Transverse colon (tissue), 4 donors: Measurements from ENCODE around the gene ZNF765. TPM values are rescaled to one million over a fixed set of nuclear protein-coding genes. Genes with fewer than 3 reads are reported as not detected.

Experiments
- DNase-seq: peaks from one replicate; pipeline ENCODE4 v3.0.0-alpha.2; 2019
- H3K27ac ChIP-seq, 4 donors: fragments of 200-600 bp; sonication (generic); 2 replicates each; pipeline ENCODE4 v1.5.1; 2016 to 2018; ENCODE audit warnings: inconsistent platforms in 4 of 4
- H3K27me3 ChIP-seq: fragments of 200-600 bp; sonication (generic); 2 replicates; pipeline ENCODE4 v1.5.1; 2017; ENCODE audit warnings: inconsistent platforms
- H3K36me3 ChIP-seq, 4 donors: fragments of 200-600 bp; sonication (generic); 2 replicates each; pipeline ENCODE4 v1.5.1; 2017 to 2019; ENCODE audit warnings: inconsistent platforms in 4 of 4
- H3K4me1 ChIP-seq, 4 donors: fragments of 200-600 bp; sonication (generic); 2 replicates each; pipeline ENCODE4 v1.5.1; 2017 to 2020; ENCODE audit warnings: inconsistent platforms in 4 of 4
- H3K4me3 ChIP-seq, 4 donors: fragments of 200-600 bp; sonication (generic); 1 replicate in 1 of 4; 2 replicates in 3 of 4; pipeline versions ENCODE4 v1.5.1 to v1.6.1; 2017 to 2019; ENCODE audit warnings: inconsistent platforms in 4 of 4
- H3K9me3 ChIP-seq, 2 donors: fragments of 200-600 bp; sonication (generic); 2 replicates each; pipeline ENCODE4 v1.5.1; 2017 to 2019; ENCODE audit warnings: inconsistent platforms in 2 of 2
- CTCF ChIP-seq, 5 experiments: fragments of 200-600 bp in 3 of 5; fragments of 450-650 bp in 2 of 5; sonication (generic) in 3 of 5; IDR thresholded peaks; 1 replicate in 2 of 5; 2 replicates in 3 of 5; pipeline ENCODE4 v1.5.1; 2016 to 2017; ENCODE audit warnings: antibody characterized with exemption in 5 of 5, inconsistent platforms in 3 of 5, mild to moderate bottlenecking in 2 of 5, moderate library complexity in 1 of 5
- EP300 ChIP-seq: sonication (generic); formaldehyde crosslinking; IDR thresholded peaks from one replicate; pipeline ENCODE4 v1.6.1; 2017; ENCODE audit warnings: antibody characterized with exemption, low read depth
- POLR2A ChIP-seq: fragments of 450-650 bp; IDR thresholded peaks from one replicate; pipeline ENCODE4 v1.6.1; 2016; ENCODE audit warnings: antibody characterized with exemption, mild to moderate bottlenecking, moderate library complexity
- POLR2AphosphoS5 ChIP-seq, 3 donors: sonication (generic); formaldehyde crosslinking; IDR thresholded peaks; one replicate each; pipeline ENCODE4 v1.6.1; 2016; ENCODE audit warnings: antibody characterized with exemption in 3 of 3
- WGBS, 2 donors: methylation state at CpG; one replicate each; pipeline ENCODE4 v1.1.5; 2018; ENCODE audit warnings: low coverage in 1 of 2; 5-methylcytosine and 5-hydroxymethylcytosine counted together
- in situ Hi-C, 4 donors: fragments of 200-750 bp; cut with MboI; loops; one replicate each; pipeline versions ENCODE4 v1.15.0 to v1.15.1; 2017; ENCODE audit warnings: low sequenced_read_pairs in 3 of 4, low pct_ligation_motif_present in 1 of 4, low pct_unique_long_range_greater_than_20kb in 1 of 4
- intact Hi-C: fragments of 100-400 bp; cut with DNase I; formaldehyde crosslinking; loops from one replicate; pipeline ENCODE4 v1.15.1; 2023; ENCODE audit warnings: low total_unique reads
- total RNA-seq, 4 donors: library from RNA; depleted of rRNA; stranded (reverse); fragments of >200 nt; gene quantifications; one replicate each; pipeline ENCODE4 v1.1.0, GENCODE V29; 2016

Gene ZNF765
- total RNA-seq, 4 donors from 2014 or later, result 6.0 to 14.3 (median 11.2) TPM

GRCh38 chr19:53374743-53375142 is 20.2 kb upstream of the ZNF765 start:
- no peak for DNase-seq
- no peaks in the 10 kb centered on the region for H3K27me3 ChIP-seq
- in situ Hi-C loops, result no loop called here
- peaks cover 0 to 58% (median 23%) of the 10 kb centered on the region in 4 donors for H3K36me3 ChIP-seq
- no peak for TF ChIP-seq EP300
- TF ChIP-seq CTCF (IDR thresholded peaks at IDR 0.05), result no peak
- TF ChIP-seq POLR2A, result no peak
- no peak for TF ChIP-seq POLR2AphosphoS5 (IDR thresholded peaks at IDR 0.05)
- H3K4me3 ChIP-seq, result no peak overlapping the region
- no peak overlapping the region for H3K27ac ChIP-seq
- H3K4me1 ChIP-seq, result no peaks in the 10 kb centered on the region
- H3K9me3 ChIP-seq, result peaks cover 7 to 27% of the 10 kb centered on the region in 2 donors
- intact Hi-C loops, result loop anchor here (5.0 kb wide), 1 partner anchor 1692 kb away; no protein-coding TSS in a partner anchor
- WGBS, 2 donors, result 83 to 96% methylated on average over 1 of the region's 1 CpG

GRCh38 chr19:53381376-53381775 is 13.6 kb upstream of the ZNF765 start:
- Histone ChIP-seq H3K27me3 (no peaks in the 10 kb centered on the region), H3K4me1 (no peaks in the 10 kb centered on the region), H3K27ac (no peak overlapping the region), H3K9me3 (peaks cover 40 to 66% of the 10 kb centered on the region in 2 donors), H3K36me3 (peaks cover 0 to 77% (median 26%) of the 10 kb centered on the region in 4 donors), H3K4me3 (no peak overlapping the region)
- intact Hi-C loops, result no loop called here
- in situ Hi-C loops, result no loop called here
- WGBS, 2 donors, result 88 to 91% methylated on average over 2 to 3 of the region's 3 CpGs
- TF ChIP-seq POLR2A (no peak), EP300 (no peak), CTCF (IDR thresholded peaks at IDR 0.05) (no peak)
- DNase-seq, result no peak

GRCh38 chr19:53388168-53388567 is 6.8 kb upstream of the ZNF765 start:
- no peaks in the 10 kb centered on the region for H3K4me1 ChIP-seq
- no peak overlapping the region for H3K4me3 ChIP-seq
- in situ Hi-C loops, result no loop called here
- no peak for DNase-seq
- H3K9me3 ChIP-seq, result peaks cover 18 to 26% of the 10 kb centered on the region in 2 donors
- no peaks in the 10 kb centered on the region for H3K27me3 ChIP-seq
- H3K36me3 ChIP-seq, result peaks cover 0 to 18% (median 0%) of the 10 kb centered on the region in 4 donors
- 75 to 78% methylated on average over 3 of the region's 3 CpGs for WGBS, 2 donors
- no peak for TF ChIP-seq EP300
- no peak for TF ChIP-seq POLR2AphosphoS5 (IDR thresholded peaks at IDR 0.05)
- no peak for TF ChIP-seq POLR2A
- no peak for TF ChIP-seq CTCF (IDR thresholded peaks at IDR 0.05)
- intact Hi-C loops, result no loop called here
- no peak overlapping the region for H3K27ac ChIP-seq

DNA sequence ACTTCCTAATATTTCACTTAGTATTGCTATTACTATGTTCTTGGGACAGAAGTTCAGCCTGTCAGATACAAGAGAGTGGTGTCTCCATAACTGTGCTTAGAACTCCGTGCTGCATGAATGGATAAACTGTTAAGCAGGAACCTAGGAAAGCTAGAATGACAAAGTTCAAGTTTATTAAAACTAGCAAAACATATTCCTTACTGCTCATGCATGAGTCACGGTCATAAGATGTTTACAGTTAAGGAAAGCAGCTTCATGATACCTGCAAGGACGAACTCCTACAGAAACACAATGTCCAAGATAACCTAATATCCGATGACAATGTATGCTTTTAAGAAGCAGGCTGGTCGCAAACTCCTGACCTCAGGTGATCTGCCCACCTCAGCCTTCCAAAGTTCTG is 6.0 kb upstream of the ZNF765 start:
- 73 to 82% methylated on average over 2 to 5 of the region's 5 CpGs for WGBS, 2 donors
- Histone ChIP-seq H3K4me3 (no peak overlapping the region), H3K27me3 (no peaks in the 10 kb centered on the region), H3K4me1 (peaks cover 0 to under 1% (median under 1%) of the 10 kb centered on the region in 4 donors), H3K9me3 (peaks cover 14 to 24% of the 10 kb centered on the region in 2 donors), H3K36me3 (peaks cover 0 to 18% (median 0%) of the 10 kb centered on the region in 4 donors), H3K27ac (no peak overlapping the region)
- intact Hi-C loops (no loop called here), in situ Hi-C loops (no loop called here)
- TF ChIP-seq POLR2AphosphoS5 (IDR thresholded peaks at IDR 0.05), result no peak
- TF ChIP-seq CTCF (IDR thresholded peaks at IDR 0.05), result no peak
- no peak for TF ChIP-seq EP300
- no peak for TF ChIP-seq POLR2A
- no peak for DNase-seq
